GM18502 (cell line): Measurements from ENCODE around the gene JAZF1.

Experiments used
- ATAC-seq: cut with Tn5 transposase; IDR thresholded peaks from one replicate; pipeline ENCODE4 v1.9.1; 2021; ENCODE audit warnings: mild to moderate bottlenecking; ENCODE audit not compliant: unreplicated experiment, poor library complexity

The JAZF1 gene

DNA sequence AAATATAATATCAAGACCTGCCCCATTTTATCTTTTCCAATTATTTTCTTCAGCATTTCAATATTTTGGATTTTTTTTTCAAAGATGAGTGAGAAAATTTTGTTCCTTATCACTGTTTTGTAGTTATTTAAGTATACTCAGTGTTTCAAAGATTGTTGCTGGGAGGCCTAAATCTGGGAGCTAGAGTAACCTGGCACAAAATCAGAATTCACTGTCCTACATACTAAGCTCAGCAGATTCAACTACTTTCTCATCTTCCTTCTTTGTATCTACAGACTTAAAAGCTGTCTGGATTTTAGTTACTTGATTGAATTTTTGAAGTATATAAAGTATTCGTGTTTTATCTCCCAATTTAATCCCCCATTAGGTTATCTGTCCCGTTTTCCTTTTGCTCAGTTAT, 354.7 kb downstream of the JAZF1 start:
- ATAC-seq: no peak

DNA sequence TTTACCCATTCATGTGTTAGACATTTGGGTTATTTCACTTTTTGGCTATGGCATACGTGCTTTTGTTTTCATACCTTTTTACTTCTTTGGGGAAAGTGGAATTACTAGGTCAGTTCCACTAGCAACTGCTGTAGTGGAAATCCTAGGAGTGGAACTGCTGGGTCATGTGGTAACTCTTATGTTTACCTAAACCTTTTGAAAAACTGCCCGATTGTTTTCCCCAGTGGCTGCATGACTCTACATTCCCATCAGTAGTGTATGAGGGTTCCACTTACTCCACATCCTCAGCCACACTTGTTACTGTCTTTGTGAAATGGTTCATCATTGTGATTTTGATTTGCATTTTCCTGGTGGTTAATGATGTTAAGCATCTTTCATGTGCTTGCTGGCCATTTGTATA, 358.4 kb downstream of the JAZF1 start:
- no peak for ATAC-seq

DNA sequence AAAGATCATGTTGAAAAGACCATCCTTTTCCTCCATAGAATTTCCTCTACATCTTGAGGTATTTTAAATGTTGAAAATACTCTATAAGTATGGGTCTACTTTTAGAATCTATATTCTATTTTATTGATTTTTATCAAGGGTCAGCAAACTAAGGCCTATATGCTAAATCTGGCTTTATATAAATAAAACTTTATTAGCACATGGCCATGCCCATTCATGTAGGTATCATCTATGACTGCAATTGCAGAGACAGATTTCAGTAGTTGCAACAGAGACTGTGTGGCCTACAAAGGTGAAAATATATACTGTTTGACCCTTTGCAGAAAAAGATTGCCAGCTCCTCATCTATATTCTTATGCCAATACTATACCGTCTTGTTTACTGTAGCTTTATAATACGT, 367.9 kb downstream of the JAZF1 start:
- ATAC-seq: no peak

DNA sequence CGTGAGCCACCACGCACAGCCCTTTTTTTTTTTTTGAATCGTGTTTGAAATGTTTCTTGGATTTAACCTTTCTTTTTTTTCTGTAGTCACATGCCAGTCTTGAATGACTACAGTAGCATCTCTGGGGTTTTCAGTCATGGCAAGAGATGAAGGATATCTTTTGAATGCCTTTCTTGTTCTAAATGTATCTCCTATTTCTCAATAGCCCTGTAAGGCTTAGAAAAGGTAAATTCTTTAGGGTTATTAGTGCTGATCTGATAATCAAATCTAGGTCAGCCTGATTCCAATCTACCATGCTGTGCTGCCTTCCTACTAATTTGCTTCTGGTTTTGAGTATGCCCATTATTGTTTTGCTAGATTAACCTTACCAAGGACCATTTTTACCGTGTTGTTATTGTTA, 370.4 kb downstream of the JAZF1 start:
- ATAC-seq: no peak

DNA sequence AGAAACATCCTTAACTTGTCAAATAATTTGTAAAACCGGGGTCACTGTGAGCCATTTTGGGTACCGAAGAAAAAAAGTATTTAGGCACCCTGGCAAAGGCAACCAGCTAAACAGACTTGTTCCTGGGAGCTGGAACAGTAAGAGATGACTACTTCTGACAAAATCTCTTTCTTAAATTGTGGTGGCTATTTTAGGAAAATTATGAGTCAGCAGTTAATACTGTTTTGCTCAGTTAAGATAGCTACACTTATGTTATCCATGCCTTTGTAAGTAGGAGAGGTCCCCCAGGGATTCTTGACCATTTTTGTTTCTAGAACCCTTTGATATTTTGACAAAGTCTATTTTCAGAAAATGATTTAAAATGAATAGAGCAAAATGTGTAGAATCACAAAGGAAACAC, 372.0 kb downstream of the JAZF1 start:
- ATAC-seq: no peak

DNA sequence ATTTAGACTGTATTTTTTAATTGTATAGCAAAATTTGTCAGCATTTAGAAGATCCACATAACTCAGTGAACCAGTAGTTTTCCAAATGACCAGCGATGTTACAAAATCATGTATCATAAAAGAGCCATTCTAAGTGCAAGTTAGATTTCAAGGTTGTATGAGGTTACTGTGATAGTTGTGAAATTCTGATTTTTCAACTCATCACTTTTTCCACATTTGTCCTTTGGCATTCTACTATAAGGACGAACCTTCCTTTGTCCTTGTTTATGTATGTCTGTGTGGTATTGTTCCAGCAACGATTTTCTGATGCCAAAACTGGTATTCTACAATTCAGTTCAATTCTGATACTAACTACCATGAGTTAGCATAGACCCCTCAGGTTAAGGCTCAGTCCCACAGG, 376.5 kb downstream of the JAZF1 start:
- no peak for ATAC-seq

DNA sequence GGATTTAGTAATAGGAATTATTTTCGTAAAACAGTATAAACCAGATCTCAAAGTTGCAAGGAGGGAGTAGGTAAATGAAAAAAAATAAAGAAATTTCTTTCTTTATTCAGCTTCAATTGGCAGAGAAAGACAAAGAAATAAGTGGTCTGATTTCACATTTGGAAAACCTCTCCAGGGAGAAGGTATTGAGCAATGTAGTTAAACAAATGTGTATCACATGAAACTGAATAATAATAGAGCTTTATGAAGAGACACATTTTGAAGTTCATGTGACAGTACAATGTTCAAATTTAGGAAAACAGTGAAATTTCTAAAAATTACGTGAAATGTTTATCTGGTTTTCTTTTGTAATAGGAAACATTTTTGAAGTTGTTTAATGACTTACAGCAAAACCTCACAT, 377.6 kb downstream of the JAZF1 start:
- ATAC-seq: no peak

DNA sequence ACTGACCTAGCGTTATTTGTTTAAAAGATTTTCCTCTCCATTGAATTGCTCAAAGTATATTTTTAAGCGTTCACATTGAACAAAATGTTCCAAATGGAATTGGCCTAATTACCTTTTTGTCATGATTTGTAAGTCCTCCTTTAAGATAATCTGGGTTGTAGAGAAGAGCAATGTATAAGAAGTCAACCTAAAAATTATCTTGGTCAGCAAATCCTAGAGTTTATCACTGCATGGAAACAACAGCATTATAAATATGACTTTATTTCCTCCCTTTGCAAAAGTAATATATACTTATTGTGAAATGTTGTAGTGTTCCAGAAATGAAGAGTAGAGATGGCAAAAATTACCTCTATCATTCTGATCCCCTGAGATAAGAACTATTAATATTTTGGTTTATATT, 381.4 kb downstream of the JAZF1 start:
- ATAC-seq: no peak

DNA sequence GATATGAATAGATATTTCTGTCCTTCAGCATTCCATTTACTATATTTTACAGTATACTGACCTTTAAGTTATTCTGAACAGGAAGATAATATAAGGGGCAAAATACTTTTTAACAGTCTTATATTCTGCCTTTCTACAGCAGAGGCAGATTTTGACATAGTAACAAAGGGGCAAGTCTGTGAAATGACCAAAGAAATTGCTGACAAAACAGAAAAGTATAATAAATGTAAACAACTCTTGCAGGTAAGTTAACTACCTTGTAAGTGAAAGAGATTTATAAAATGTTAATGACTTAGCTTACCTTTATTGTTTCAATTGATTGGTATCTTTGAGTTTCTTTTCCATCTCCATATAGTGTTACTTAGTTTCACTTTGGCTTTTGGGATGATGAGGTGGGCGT, 384.6 kb downstream of the JAZF1 start:
- no peak for ATAC-seq

DNA sequence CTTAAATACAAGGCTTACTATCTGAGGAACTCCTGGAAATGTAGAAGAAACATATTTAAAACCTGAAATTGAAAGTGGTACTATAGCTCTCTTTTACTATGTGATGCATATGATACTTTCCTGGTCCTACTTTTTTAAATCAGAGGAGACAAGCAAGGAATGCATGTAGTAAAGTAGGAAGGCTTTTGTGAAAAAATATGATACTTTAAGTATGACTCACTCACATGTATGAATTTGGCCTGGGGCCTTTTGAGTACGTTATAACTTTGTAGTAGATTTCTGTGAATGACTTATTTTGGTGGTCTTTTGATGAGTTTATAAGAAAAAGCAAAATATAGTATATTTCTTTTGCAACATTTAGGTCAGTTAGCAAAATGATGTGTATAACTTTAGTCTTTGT, 386.8 kb downstream of the JAZF1 start:
- ATAC-seq: no peak

DNA sequence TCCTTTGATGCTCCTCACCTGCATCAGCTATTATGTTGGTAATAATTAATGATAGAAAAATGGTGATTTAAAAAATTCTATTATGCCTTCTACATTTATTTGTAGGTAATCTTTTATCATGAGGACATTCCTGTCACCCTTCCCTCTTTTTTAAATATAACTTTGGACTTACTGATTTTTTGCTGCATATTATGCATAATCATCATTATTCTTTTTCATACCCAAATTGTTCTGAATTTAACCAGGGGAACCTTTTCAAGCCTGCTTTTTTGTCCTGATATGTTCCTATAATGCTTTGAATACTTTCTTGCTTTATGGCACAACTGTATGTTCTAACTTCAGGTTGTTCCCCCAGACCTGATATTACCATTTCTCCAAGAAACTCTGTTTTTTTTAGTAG, 392.2 kb downstream of the JAZF1 start:
- no peak for ATAC-seq

DNA sequence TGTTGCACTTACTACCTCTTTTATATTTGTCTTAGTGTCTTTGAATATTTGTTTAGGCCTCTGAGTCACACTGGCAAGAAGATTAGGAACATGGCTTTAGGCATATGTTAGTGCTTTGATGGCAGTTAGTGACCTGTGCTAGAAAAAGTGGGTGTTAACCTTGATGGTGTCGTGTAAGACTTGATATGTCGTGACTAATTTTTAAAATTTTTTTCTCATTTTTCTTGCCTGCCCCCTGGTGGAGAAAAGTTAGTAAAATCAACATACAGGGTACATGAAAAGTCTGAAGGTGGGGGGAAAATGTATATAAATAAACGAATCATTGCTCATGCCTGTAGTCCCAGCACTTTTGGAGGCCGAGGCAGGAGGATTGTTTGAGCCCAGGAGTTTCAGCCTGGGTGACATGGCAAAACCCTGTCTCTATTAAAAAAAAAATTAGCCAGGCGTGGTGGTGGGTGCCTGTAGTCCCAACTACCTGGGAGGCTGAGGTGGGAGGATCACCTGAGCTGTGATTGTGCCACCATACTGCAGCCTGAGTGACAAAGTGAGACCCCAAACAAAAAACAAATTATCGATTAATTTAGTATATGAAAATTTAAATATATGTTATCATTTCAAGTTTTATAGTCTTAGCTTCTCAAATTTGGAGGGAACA, 396.1 kb downstream of the JAZF1 start:
- no peak for ATAC-seq

DNA sequence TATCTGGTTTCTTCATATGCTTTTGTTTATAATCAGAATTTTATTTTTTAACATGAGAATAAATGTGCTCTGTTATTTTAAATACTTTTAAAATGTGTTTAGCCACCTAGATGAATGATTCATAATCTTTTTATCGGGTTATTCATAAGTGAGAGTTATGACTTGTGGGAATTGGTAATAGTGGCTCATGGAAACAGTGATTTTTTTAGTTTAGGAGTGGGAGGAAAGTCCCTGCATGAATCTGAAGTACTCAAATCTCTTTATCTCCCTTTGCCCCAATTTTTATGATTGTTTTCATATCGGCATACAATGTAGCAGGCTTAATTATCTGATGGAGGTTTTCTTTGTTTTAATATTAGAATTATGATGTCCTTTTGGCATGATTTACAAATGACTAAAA, 397.7 kb downstream of the JAZF1 start:
- ATAC-seq: no peak

DNA sequence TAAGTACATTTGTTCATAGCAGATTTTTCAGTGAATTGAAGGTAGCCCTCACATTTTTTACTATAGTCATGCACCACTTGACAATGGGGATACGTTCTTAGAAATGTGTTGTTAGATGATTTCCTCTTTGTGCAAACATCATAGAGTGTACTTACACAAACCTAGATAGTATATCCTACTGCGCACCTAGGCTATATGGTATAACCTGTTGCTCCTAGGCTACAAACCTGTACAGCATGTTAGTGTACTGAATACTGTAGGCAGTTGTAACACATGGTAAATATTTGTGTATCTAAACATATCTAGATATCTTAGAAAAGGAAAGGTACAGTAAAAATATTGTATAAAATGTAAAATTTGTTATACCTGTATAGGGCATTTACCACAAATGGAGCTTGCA, 399.4 kb downstream of the JAZF1 start:
- ATAC-seq: no peak
